HEK293 (cell line): ENCODE measurements around the gene GJB3.
"Not testable (repeated sequence)": the region's sequence is repeated elsewhere in the genome, so short reads cannot be mapped to it uniquely, and the experiment has no call there.

ENCODE experiments used
- CTCF ChIA-PET: fragments of 350-600 bp; formaldehyde crosslinking; extraction: SDS; loops from one replicate; lab custom pipeline; 2021; ENCODE audit warnings: antibody characterized with exemption; lab: Yijun Ruan, JAX
- POLR2A ChIA-PET: fragments of 300-600 bp; formaldehyde crosslinking; extraction: SDS; loops from one replicate; lab custom pipeline; 2020; ENCODE audit warnings: antibody characterized with exemption, inconsistent platforms; lab: Yijun Ruan, JAX
- H3K27ac ChIP-seq: fragments of 200-500 bp; sonication (Bioruptor generic); 2 replicates; pipeline ENCODE4 v1.5.1; 2014; ENCODE audit warnings: low read depth, low read length, control low read depth, inconsistent platforms; ENCODE audit errors: extremely low read depth
- H3K36me3 ChIP-seq, 2 experiments: fragments of 200-500 bp in 1 of 2; sonication (Bioruptor generic) in 1 of 2; 1 replicate in 1 of 2; 2 replicates in 1 of 2; pipeline ENCODE4 v1.5.1; 2014 to 2017; ENCODE audit warnings: inconsistent platforms in 2 of 2, low read length in 2 of 2; ENCODE audit not compliant: control insufficient read depth in 2 of 2, insufficient read depth in 1 of 2
- H3K4me1 ChIP-seq: fragments of 200-500 bp; sonication (Bioruptor generic); 2 replicates; pipeline ENCODE4 v1.5.1; 2014; ENCODE audit warnings: mild to moderate bottlenecking, low read length, inconsistent platforms; ENCODE audit not compliant: control insufficient read depth, insufficient read depth
- H3K4me3 ChIP-seq: 2 replicates; pipeline ENCODE4 v1.5.1; 2011; ENCODE audit warnings: low read depth, mild to moderate bottlenecking, control low read depth, low read length, moderate library complexity
- H3K9me3 ChIP-seq: fragments of 200-500 bp; sonication (Bioruptor generic); 2 replicates; pipeline ENCODE4 v1.5.1; 2014; ENCODE audit warnings: low read depth, low read length, inconsistent platforms; ENCODE audit not compliant: control insufficient read depth, insufficient read depth
- SETDB1 ChIP-seq: IDR thresholded peaks from one replicate; pipeline ENCODE4 v1.6.1; 2017; ENCODE audit warnings: mild to moderate bottlenecking, low read length, moderate library complexity, mixed read lengths; ENCODE audit not compliant: insufficient read length
- TSHZ1 ChIP-seq: fragments of 450-650 bp; formaldehyde crosslinking; IDR thresholded peaks from 2 replicates; pipeline ENCODE4 v1.5.1; 2016; ENCODE audit warnings: missing biosample characterization, missing genetic modification characterization, borderline replicate concordance
- ZBTB11 ChIP-seq: fragments of 450-650 bp; formaldehyde crosslinking; conservative IDR thresholded peaks from 2 replicates; pipeline ENCODE4 v1.5.1; 2016; ENCODE audit warnings: low read depth, missing biosample characterization, missing genetic modification characterization
- ZBTB8A ChIP-seq: fragments of 450-650 bp; formaldehyde crosslinking; IDR thresholded peaks from 2 replicates; pipeline ENCODE4 v1.5.1; 2016; ENCODE audit warnings: missing biosample characterization, missing genetic modification characterization
- ZNF140 ChIP-seq: fragments of 450-650 bp; formaldehyde crosslinking; IDR thresholded peaks from 2 replicates; pipeline ENCODE4 v1.5.1; 2016; ENCODE audit warnings: missing biosample characterization, missing genetic modification characterization
- ZNF19 ChIP-seq: fragments of 450-650 bp; formaldehyde crosslinking; IDR thresholded peaks from 2 replicates; pipeline ENCODE4; 2016; ENCODE audit warnings: missing biosample characterization, missing genetic modification characterization, low read depth
- ZNF266 ChIP-seq: fragments of 450-650 bp; formaldehyde crosslinking; IDR thresholded peaks from 2 replicates; pipeline ENCODE4 v1.5.1; 2016; ENCODE audit warnings: missing biosample characterization, missing genetic modification characterization, low read depth
- ZNF341 ChIP-seq: fragments of 450-650 bp; formaldehyde crosslinking; IDR thresholded peaks from 2 replicates; pipeline ENCODE4; 2016; ENCODE audit warnings: low read depth, missing biosample characterization, missing genetic modification characterization
- ZNF404 ChIP-seq: fragments of 450-650 bp; formaldehyde crosslinking; IDR thresholded peaks from 2 replicates; pipeline ENCODE4 v1.5.1; 2017; ENCODE audit warnings: missing biosample characterization, missing genetic modification characterization
- ZNF426 ChIP-seq: fragments of 450-650 bp; formaldehyde crosslinking; IDR thresholded peaks from 2 replicates; pipeline ENCODE4 v1.5.1; 2017; ENCODE audit warnings: missing biosample characterization, missing genetic modification characterization, mild to moderate bottlenecking, inconsistent platforms, moderate library complexity
- ZNF433 ChIP-seq: fragments of 450-650 bp; formaldehyde crosslinking; IDR thresholded peaks from 2 replicates; pipeline ENCODE4 v1.5.1; 2016; ENCODE audit warnings: missing biosample characterization, missing genetic modification characterization, low read depth
- ZNF518A ChIP-seq: fragments of 450-650 bp; formaldehyde crosslinking; conservative IDR thresholded peaks from 2 replicates; pipeline ENCODE4 v1.5.1; 2016; ENCODE audit warnings: low read depth, missing biosample characterization, missing genetic modification characterization
- ZNF530 ChIP-seq: fragments of 450-650 bp; formaldehyde crosslinking; IDR thresholded peaks from 2 replicates; pipeline ENCODE4 v1.5.1; 2016; ENCODE audit warnings: low read depth, missing biosample characterization, missing genetic modification characterization
- ZNF555 ChIP-seq: fragments of 450-650 bp; formaldehyde crosslinking; conservative IDR thresholded peaks from 2 replicates; pipeline ENCODE4 v1.5.1; 2017; ENCODE audit warnings: missing biosample characterization, mild to moderate bottlenecking, missing genetic modification characterization, inconsistent platforms
- ZNF558 ChIP-seq: fragments of 450-650 bp; formaldehyde crosslinking; IDR thresholded peaks from 2 replicates; pipeline ENCODE4 v1.5.1; 2016; ENCODE audit warnings: missing biosample characterization, missing genetic modification characterization
- ZNF560 ChIP-seq: fragments of 450-650 bp; formaldehyde crosslinking; IDR thresholded peaks from 2 replicates; pipeline ENCODE4 v1.5.1; 2017; ENCODE audit warnings: missing biosample characterization, missing genetic modification characterization, borderline replicate concordance
- ZNF623 ChIP-seq: fragments of 450-650 bp; formaldehyde crosslinking; IDR thresholded peaks from 2 replicates; pipeline ENCODE4 v1.5.1; 2016; ENCODE audit warnings: missing biosample characterization, missing genetic modification characterization
- ZNF639 ChIP-seq: fragments of 450-650 bp; formaldehyde crosslinking; IDR thresholded peaks from 2 replicates; pipeline ENCODE4 v1.5.1; 2016; ENCODE audit warnings: missing biosample characterization, missing genetic modification characterization
- ZNF664 ChIP-seq: fragments of 450-650 bp; formaldehyde crosslinking; IDR thresholded peaks from 2 replicates; pipeline ENCODE4 v1.5.1; 2016; ENCODE audit warnings: missing biosample characterization, missing genetic modification characterization
- ZNF704 ChIP-seq: fragments of 450-650 bp; formaldehyde crosslinking; IDR thresholded peaks from 2 replicates; pipeline ENCODE4 v1.5.1; 2016; ENCODE audit warnings: missing biosample characterization, missing genetic modification characterization
- ZXDB ChIP-seq: fragments of 450-650 bp; formaldehyde crosslinking; IDR thresholded peaks from 2 replicates; pipeline ENCODE4 v1.5.1; 2016; ENCODE audit warnings: missing biosample characterization, missing genetic modification characterization

GJB3 gene

GRCh38 chr1:34816778-34817177 is 35.8 kb downstream of the GJB3 start (continued):
- no peak for TF ChIP-seq ZNF704 (tag by site-specific recombination)
- TF ChIP-seq SETDB1: no peak

GRCh38 chr1:34818862-34819261 is 37.8 kb downstream of the GJB3 start:
- H3K4me1 ChIP-seq, H3K9me3 ChIP-seq, POLR2A ChIA-PET, CTCF ChIA-PET, H3K4me3 ChIP-seq, H3K27ac ChIP-seq, H3K36me3 ChIP-seq: not testable (repeated sequence)
- TF ChIP-seq ZNF664 (tag by site-specific recombination) (peak; percentile 38; the same call in 1 of the 2 replicates), ZNF19 (0 out of 2 replicates have a peak, but pooled peaks have one; percentile 59), ZNF404 (0 out of 2 replicates have a peak, but pooled peaks have one; percentile 24), ZXDB (tag by site-specific recombination) (peak; percentile 45; the same call in 1 of the 2 replicates), ZNF530 (tag by site-specific recombination) (0 out of 2 replicates have a peak, but pooled peaks have one; percentile 55), ZNF433 (tag by site-specific recombination) (peak; percentile 52; the same call in 1 of the 2 replicates), ZNF518A (tag by site-specific recombination) (peak; percentile 84), ZNF623 (peak; percentile 64), ZNF560 (tag by site-specific recombination) (peak; percentile 59), TSHZ1 (tag by site-specific recombination) (peak; percentile 27; the same call in 1 of the 2 replicates), ZNF555 (tag by site-specific recombination) (peak; percentile 57), ZNF140 (tag by site-specific recombination) (peak; percentile 82; the same call in 1 of the 2 replicates), ZNF639 (tag by site-specific recombination) (0 out of 2 replicates have a peak, but pooled peaks have one; percentile 26), ZNF558 (tag by site-specific recombination) (0 out of 2 replicates have a peak, but pooled peaks have one; percentile 39), ZBTB11 (tag by site-specific recombination) (peak; percentile 63), ZNF426 (tag by site-specific recombination) (peak; percentile 70), ZNF341 (tag by site-specific recombination) (0 out of 2 replicates have a peak, but pooled peaks have one; percentile 19), ZBTB8A (peak; percentile 56), ZNF266 (peak; percentile 48; the same call in 1 of the 2 replicates)
